Measurements from ENCODE around the gene MVB12B.

MVB12B gene

GRCh38 chr9:126518763-126519162 is 192.1 kb downstream of the MVB12B start:
- peaks cover 0 to 29% (median 8%) of the 10 kb centered on the region in 11 experiments; a peak in 9 of 22 replicates for H4K20me1 ChIP-seq
- no peak for TF ChIP-seq Cebpa-rat (IDR thresholded peaks at IDR 0.05)

GRCh38 chr9:126519660-126520420 is 193.2 kb downstream of the MVB12B start:
- H3K27ac ChIP-seq = peak overlapping the region in 2 of 11 experiments; percentile 41 to 47; a peak in 2 of 22 replicates
- no peaks in the 10 kb centered on the region for H3K9me3 ChIP-seq (replicated peaks in 1 of 11)
- no peak for TF ChIP-seq Cebpa-rat (IDR thresholded peaks at IDR 0.05)
- peaks cover 0 to 25% (median 8%) of the 10 kb centered on the region in 11 experiments; a peak in 9 of 22 replicates for H4K20me1 ChIP-seq
- H3K4me1 ChIP-seq = peaks cover 9 to 81% (median 16%) of the 10 kb centered on the region in 10 experiments; a peak in 19 of 20 replicates
- peaks cover 21 to 99% (median 84%) of the 10 kb centered on the region in 11 experiments for H3K27me3 ChIP-seq
- no peaks in the 10 kb centered on the region for H3K36me3 ChIP-seq
- no peak overlapping the region for H3K9ac ChIP-seq
- H3K4me3 ChIP-seq = no peak overlapping the region
- H3K4me2 ChIP-seq = peak overlapping the region in 2 of 11 experiments; percentile 28 to 94; a peak in 2 of 22 replicates

More at GRCh38 chr9:126518763-126519162, 192.1 kb downstream of the MVB12B start:
- Histone ChIP-seq H3K9me3 (replicated peaks in 1 of 11) (no peaks in the 10 kb centered on the region), H3K4me2 (peak overlapping the region in 3 of 11 experiments; percentile 94 to 97 (median 96); a peak in 5 of 22 replicates), H3K27ac (peak overlapping the region in 2 of 11 experiments; percentile 82 to 89; a peak in 4 of 22 replicates), H3K4me1 (peaks cover 9 to 81% (median 20%) of the 10 kb centered on the region in 10 experiments), H3K36me3 (no peaks in the 10 kb centered on the region), H3K27me3 (peaks cover 32 to 100% (median 94%) of the 10 kb centered on the region in 11 experiments), H3K4me3 (no peak overlapping the region), H3K9ac (peak overlapping the region in 1 of 11 experiments; percentile 70; a peak in 1 of 22 replicates)

GRCh38 chr9:126520453-126520852 is 193.8 kb downstream of the MVB12B start:
- H3K4me1 ChIP-seq = peaks cover 9 to 81% (median 18%) of the 10 kb centered on the region in 10 experiments; a peak in 19 of 20 replicates
- H3K36me3 ChIP-seq = no peaks in the 10 kb centered on the region
- H3K27ac ChIP-seq = peak overlapping the region in 2 of 11 experiments; percentile 41 to 47; a peak in 2 of 22 replicates
- H4K20me1 ChIP-seq = peaks cover 0 to 20% (median 8%) of the 10 kb centered on the region in 11 experiments; a peak in 9 of 22 replicates
- H3K4me2 ChIP-seq = no peak overlapping the region
- peaks cover 15 to 97% (median 80%) of the 10 kb centered on the region in 11 experiments for H3K27me3 ChIP-seq
- no peak for TF ChIP-seq Cebpa-rat (IDR thresholded peaks at IDR 0.05)
- no peak overlapping the region for H3K9ac ChIP-seq
- H3K4me3 ChIP-seq = no peak overlapping the region
- H3K9me3 ChIP-seq (replicated peaks in 1 of 11) = no peaks in the 10 kb centered on the region

DNA sequence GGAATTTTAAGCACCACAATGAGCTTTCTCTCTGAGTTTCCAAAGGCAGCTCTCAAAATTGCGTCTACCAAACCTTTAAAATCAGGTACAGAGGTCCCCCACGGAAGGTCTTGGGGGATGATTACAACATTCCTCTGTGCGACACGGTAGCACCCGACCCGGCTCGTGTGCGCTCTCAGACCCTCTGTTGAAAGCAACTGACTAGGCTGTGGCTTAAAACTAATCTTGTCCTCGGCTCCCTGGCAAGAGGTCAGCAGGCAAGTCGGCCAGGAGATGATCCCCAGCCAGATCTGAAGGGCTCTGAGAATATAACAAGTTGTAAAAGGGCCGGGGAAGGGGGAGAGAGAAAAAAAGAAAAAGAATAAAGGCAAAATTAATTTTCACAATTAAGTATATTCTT is 194.5 kb downstream of the MVB12B start:
- Histone ChIP-seq H3K36me3 (no peaks in the 10 kb centered on the region), H3K27me3 (peaks cover 10 to 92% (median 78%) of the 10 kb centered on the region in 11 experiments), H3K9ac (0 out of 22 replicates have a peak overlapping the region, but pooled peaks of 1 of the 11 experiments have one; percentile 11), H3K4me2 (no peak overlapping the region), H4K20me1 (peaks cover 0 to 20% (median 8%) of the 10 kb centered on the region in 11 experiments; a peak in 9 of 22 replicates), H3K4me1 (peaks cover 9 to 81% (median 22%) of the 10 kb centered on the region in 10 experiments), H3K9me3 (replicated peaks in 1 of 11) (no peaks in the 10 kb centered on the region), H3K27ac (0 out of 22 replicates have a peak overlapping the region, but pooled peaks of 1 of the 11 experiments have one; percentile 10), H3K4me3 (no peak overlapping the region)
- no peak for TF ChIP-seq Cebpa-rat (IDR thresholded peaks at IDR 0.05)

DNA sequence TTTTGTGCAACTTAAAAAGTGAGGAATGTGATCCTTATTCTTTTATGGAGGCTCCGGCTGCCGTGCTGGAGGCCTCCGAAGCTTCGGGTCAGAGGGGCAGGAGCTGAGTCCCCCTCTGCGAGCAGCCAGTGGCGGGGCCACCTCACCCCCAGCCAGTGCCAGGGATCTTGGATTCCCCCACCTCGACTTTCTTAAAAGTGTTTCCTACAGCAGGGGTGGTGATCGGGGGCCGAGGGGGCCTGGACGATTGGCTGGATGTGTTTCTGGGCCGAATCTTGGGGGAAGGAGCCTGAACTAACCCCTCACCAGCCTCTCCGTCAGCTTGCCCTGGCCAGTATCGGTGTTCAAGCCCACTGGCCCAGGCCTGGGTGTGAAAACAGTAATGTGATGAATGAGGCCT is 194.9 kb downstream of the MVB12B start:
- no peaks in the 10 kb centered on the region for H3K9me3 ChIP-seq (replicated peaks in 1 of 11)
- H3K9ac ChIP-seq = 0 out of 22 replicates have a peak overlapping the region, but pooled peaks of 1 of the 11 experiments have one; percentile 7
- no peak overlapping the region; a peak in 1 of 22 replicates for H3K4me2 ChIP-seq
- H3K4me3 ChIP-seq = no peak overlapping the region
- peak overlapping the region in 1 of 11 experiments; percentile 16; a peak in 1 of 22 replicates for H3K27ac ChIP-seq
- H3K27me3 ChIP-seq = peaks cover 10 to 90% (median 74%) of the 10 kb centered on the region in 11 experiments
- no peak for TF ChIP-seq Cebpa-rat (IDR thresholded peaks at IDR 0.05)
- H3K36me3 ChIP-seq = no peaks in the 10 kb centered on the region
- peaks cover 0 to 18% (median 6%) of the 10 kb centered on the region in 11 experiments; a peak in 9 of 22 replicates for H4K20me1 ChIP-seq
- H3K4me1 ChIP-seq = peaks cover 12 to 81% (median 25%) of the 10 kb centered on the region in 10 experiments

DNA sequence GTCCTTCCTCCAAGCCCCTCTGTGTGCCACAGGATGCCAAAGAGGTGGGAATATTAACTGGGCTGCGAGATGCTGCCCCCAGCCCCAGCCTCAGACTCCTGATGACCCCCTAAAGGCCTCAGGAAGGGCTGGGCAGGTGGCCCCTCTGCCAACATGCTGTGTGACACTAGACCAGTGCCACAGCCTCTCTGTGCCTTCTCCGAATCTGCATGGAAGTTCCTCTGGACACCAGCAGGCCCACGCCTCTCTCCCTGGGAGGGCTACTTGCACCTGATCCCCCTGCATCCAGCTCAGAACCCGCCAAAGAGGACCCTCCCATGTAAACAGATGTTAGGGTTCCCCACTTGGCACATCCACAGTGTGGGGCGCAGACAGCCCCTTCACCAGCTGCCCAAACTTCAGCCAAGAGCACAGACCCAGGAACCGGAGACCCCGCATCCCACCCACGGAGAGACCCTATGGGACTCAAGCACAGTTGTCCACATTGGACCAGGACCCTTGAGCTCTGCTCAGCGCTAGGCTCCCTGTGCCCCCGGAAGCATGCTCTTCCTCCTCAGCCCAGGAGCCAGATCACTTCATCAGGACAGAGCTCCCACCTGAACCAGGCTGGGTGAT is 195.5 kb downstream of the MVB12B start:
- Histone ChIP-seq H3K27ac (peak overlapping the region in 1 of 11 experiments; percentile 16; a peak in 1 of 22 replicates), H3K27me3 (peaks cover 13 to 85% (median 71%) of the 10 kb centered on the region in 11 experiments), H3K4me1 (peaks cover 11 to 80% (median 24%) of the 10 kb centered on the region in 10 experiments; a peak in 19 of 20 replicates), H3K4me3 (no peak overlapping the region), H3K9me3 (replicated peaks in 1 of 11) (no peaks in the 10 kb centered on the region), H4K20me1 (peaks cover 0 to 12% (median 1%) of the 10 kb centered on the region in 11 experiments; a peak in 5 of 22 replicates), H3K9ac (0 out of 22 replicates have a peak overlapping the region, but pooled peaks of 1 of the 11 experiments have one; percentile 7), H3K36me3 (no peaks in the 10 kb centered on the region), H3K4me2 (peak overlapping the region in 2 of 11 experiments; percentile 74 to 78; a peak in 2 of 22 replicates)
- no peak for TF ChIP-seq Cebpa-rat (IDR thresholded peaks at IDR 0.05)

GRCh38 chr9:126522612-126523356 is 196.2 kb downstream of the MVB12B start:
- H3K9me3 ChIP-seq (replicated peaks in 1 of 11) = no peaks in the 10 kb centered on the region
- H3K36me3 ChIP-seq = no peaks in the 10 kb centered on the region
- peaks cover 9 to 77% (median 19%) of the 10 kb centered on the region in 10 experiments; a peak in 16 of 20 replicates for H3K4me1 ChIP-seq
- no peak for TF ChIP-seq Cebpa-rat (IDR thresholded peaks at IDR 0.05)
- peak overlapping the region in 1 of 11 experiments; percentile 20; a peak in 2 of 22 replicates for H3K27ac ChIP-seq
- peaks cover 13 to 85% (median 64%) of the 10 kb centered on the region in 11 experiments for H3K27me3 ChIP-seq
- no peak overlapping the region for H3K4me3 ChIP-seq
- no peak overlapping the region for H3K9ac ChIP-seq
- H3K4me2 ChIP-seq = peak overlapping the region in 3 of 11 experiments; percentile 51 to 78 (median 74); a peak in 5 of 22 replicates
- H4K20me1 ChIP-seq = peaks cover 0 to 9% (median 0%) of the 10 kb centered on the region in 11 experiments; a peak in 3 of 22 replicates
